SK-N-MC (cell line): ENCODE results near the gene SUN2.

Experiments
- EZH2 ChIP-seq: fragments of 200-600 bp; sonication (generic); IDR thresholded peaks from one replicate; pipeline ENCODE4 v1.6.1; 2017; ENCODE audit warnings: antibody characterized with exemption
- FOXP2 ChIP-seq: optimal IDR thresholded peaks from 2 replicates; pipeline ENCODE3; 2011; ENCODE audit warnings: mild to moderate bottlenecking, moderate library complexity; ENCODE audit not compliant: insufficient read depth; ENCODE audit errors: extremely low read length, control extremely low read depth
- POLR2AphosphoS5 ChIP-seq: IDR thresholded peaks from 2 replicates; pipeline ENCODE4 v1.6.1; 2012; ENCODE audit warnings: mild to moderate bottlenecking, low read depth, low read length, borderline replicate concordance

DNA sequence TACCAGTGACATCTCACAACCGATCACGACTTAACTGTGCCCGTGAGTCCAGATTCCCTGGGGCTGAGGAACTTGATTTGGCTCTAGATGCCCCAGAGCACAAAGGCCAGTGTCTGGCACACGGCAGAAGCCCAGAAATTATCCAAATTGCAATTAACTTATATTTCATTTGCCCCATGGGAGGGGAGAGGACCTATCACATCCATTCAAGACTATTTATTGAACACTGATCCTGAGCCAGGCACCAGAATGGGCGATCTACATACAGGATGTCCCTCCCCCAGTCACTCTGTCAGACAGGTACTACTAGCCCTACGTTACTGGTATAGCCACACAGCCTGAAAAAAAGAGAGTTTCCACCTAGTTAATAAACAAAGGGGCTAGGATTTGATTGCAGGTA, 33.0 kb upstream of the SUN2 start:
- no peak for TF ChIP-seq EZH2
- TF ChIP-seq POLR2AphosphoS5, result no peak
- TF ChIP-seq FOXP2, result no peak
